ENCODE results near the gene LENEP.
A peak's percentile ranks its signal among the peaks of the same experiment; 100 is the strongest.

LENEP gene

GRCh38 chr1:155011437-155012025 lies 18.1 kb downstream of the LENEP start:
- DNase-seq (ENCODE audit: low read depth) = no peak

- no peak for DNase-seq (ENCODE audit: low read depth)
Measured at GRCh38 chr1:155012026-155012546, 18.7 kb downstream of the LENEP start.

- DNase-seq (ENCODE audit: low read depth) = no peak
Measured at GRCh38 chr1:155012776-155013602, 19.6 kb downstream of the LENEP start.

- peak; percentile 23 for DNase-seq (ENCODE audit: low read depth)
Measured at GRCh38 chr1:155013632-155014031, 20.2 kb downstream of the LENEP start.

- DNase-seq (ENCODE audit: low read depth) = no peak
Measured at GRCh38 chr1:155014709-155015508, 21.5 kb downstream of the LENEP start.

- no peak for DNase-seq (ENCODE audit: low read depth)
Measured at GRCh38 chr1:155015527-155016230, 22.3 kb downstream of the LENEP start.

- no peak for DNase-seq (ENCODE audit: low read depth)
Measured at GRCh38 chr1:155016231-155016831, 22.9 kb downstream of the LENEP start.

- DNase-seq (ENCODE audit: low read depth) = peak; percentile 90
Measured at GRCh38 chr1:155017041-155017945, 23.9 kb downstream of the LENEP start.

- DNase-seq (ENCODE audit: low read depth) = no peak
Measured at GRCh38 chr1:155017946-155018316, 24.5 kb downstream of the LENEP start.

- no peak for DNase-seq (ENCODE audit: low read depth)
Measured at GRCh38 chr1:155018617-155019348, 25.4 kb downstream of the LENEP start.

GRCh38 chr1:155019377-155020245 lies 26.2 kb downstream of the LENEP start:
- DNase-seq (ENCODE audit: low read depth) = no peak

GRCh38 chr1:155022136-155022926 lies 28.9 kb downstream of the LENEP start:
- no peak for DNase-seq (ENCODE audit: low read depth)

- DNase-seq (ENCODE audit: low read depth) = no peak
Measured at GRCh38 chr1:155022927-155023236, 29.5 kb downstream of the LENEP start.

GRCh38 chr1:155023627-155024026 lies 30.2 kb downstream of the LENEP start:
- DNase-seq (ENCODE audit: low read depth) = no peak

- DNase-seq (ENCODE audit: low read depth) = no peak
Measured at GRCh38 chr1:155024315-155024714, 30.9 kb downstream of the LENEP start.

- DNase-seq (ENCODE audit: low read depth) = no peak
Measured at GRCh38 chr1:155026154-155026553, 32.8 kb downstream of the LENEP start.

- no peak for DNase-seq (ENCODE audit: low read depth)
Measured at GRCh38 chr1:155026588-155026987, 33.2 kb downstream of the LENEP start.

Measured in activated T-helper 9 cell treated with anti-CD3 and anti-CD28 coated beads, Interleukin-2, amount 50 U/mL, for 16 hours (primary cell).